Peyer's patch (tissue), 4 donors: ENCODE data around the gene VWA5B1. TPM values are rescaled to one million over a fixed set of nuclear protein-coding genes. Genes with fewer than 3 reads are reported as not detected.

Experiments used
- DNase-seq, 3 donors: peaks; one replicate each; pipeline ENCODE4 v3.0.0-alpha.2; 2017 to 2019
- H3K27ac ChIP-seq, 4 donors: fragments of 200-600 bp; sonication (generic); one replicate each; pipeline ENCODE4 v1.5.1; 2016 to 2019
- H3K27me3 ChIP-seq, 2 donors: fragments of 200-600 bp; sonication (generic); one replicate each; pipeline ENCODE4 v1.5.1; 2019
- H3K36me3 ChIP-seq, 3 donors: fragments of 200-600 bp; sonication (generic); one replicate each; pipeline ENCODE4 v1.5.1; 2016 to 2019
- H3K4me1 ChIP-seq, 4 donors: fragments of 200-600 bp; sonication (generic); one replicate each; pipeline ENCODE4 v1.5.1; 2016 to 2019
- H3K4me3 ChIP-seq, 4 donors: fragments of 200-600 bp; sonication (generic); 1 replicate in 3 of 4; 2 replicates in 1 of 4; pipeline ENCODE4 v1.5.1; 2016 to 2019; ENCODE audit warnings: mild to moderate bottlenecking in 1 of 4
- H3K9me3 ChIP-seq, 4 donors: fragments of 200-600 bp; sonication (generic); one replicate each; pipeline ENCODE4 v1.5.1; 2016 to 2019; ENCODE audit warnings: mild to moderate bottlenecking in 1 of 4
- CTCF ChIP-seq, 6 experiments: fragments of 450-650 bp in 4 of 6; fragments of 200-600 bp in 2 of 6; sonication (generic) in 1 of 6; IDR thresholded peaks; one replicate each; pipeline ENCODE4 v1.5.1; 2017 to 2019; ENCODE audit warnings: antibody characterized with exemption in 6 of 6, mild to moderate bottlenecking in 3 of 6, moderate library complexity in 1 of 6
- POLR2A ChIP-seq, 2 donors: fragments of 450-650 bp; IDR thresholded peaks; one replicate each; pipeline ENCODE4 v1.5.1; 2017; ENCODE audit warnings: antibody characterized with exemption in 2 of 2, mild to moderate bottlenecking in 2 of 2, moderate library complexity in 2 of 2
- total RNA-seq, 4 donors: library from RNA; depleted of rRNA; stranded (reverse); fragments of >200 nt; gene quantifications; one replicate each; pipeline ENCODE4 v1.1.0, GENCODE V29; 2016

Gene VWA5B1
- total RNA-seq, 4 donors from 2014 or later, result not detected

DNA sequence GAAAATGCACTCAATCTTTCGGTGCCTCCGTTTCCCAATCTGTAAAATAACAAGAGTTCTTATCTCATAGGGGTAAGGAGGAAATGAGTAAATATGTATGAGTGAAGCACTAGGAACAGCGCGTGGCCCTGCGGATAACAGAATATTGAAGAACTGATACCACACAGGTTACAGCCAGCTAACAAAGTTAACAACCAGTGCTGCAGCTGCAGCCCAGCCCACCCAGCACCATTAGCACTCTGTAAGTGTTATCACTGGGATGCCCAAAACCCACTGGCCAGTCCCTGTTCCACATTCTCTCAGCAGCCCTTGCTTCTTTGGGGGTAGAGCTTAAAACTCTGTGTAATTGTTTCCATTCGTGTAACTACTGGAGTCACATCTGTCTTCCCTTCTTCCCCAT, 89.5 kb downstream of the VWA5B1 start:
- no peak for TF ChIP-seq POLR2A (IDR thresholded peaks at IDR 0.05)
- no peak for TF ChIP-seq CTCF (IDR thresholded peaks at IDR 0.05)
- DNase-seq, result no peak
- Histone ChIP-seq H3K36me3 (no peaks in the 10 kb centered on the region), H3K4me3 (no peak overlapping the region), H3K27ac (no peak overlapping the region), H3K27me3 (peaks cover 0 to 3% of the 10 kb centered on the region in 2 donors), H3K9me3 (no peaks in the 10 kb centered on the region), H3K4me1 (no peaks in the 10 kb centered on the region)

GRCh38 chr1:20380616-20381035, 90.0 kb downstream of the VWA5B1 start:
- no peak overlapping the region for H3K27ac ChIP-seq
- peak in 1 of 3 donors; percentile 36 for DNase-seq
- no peak overlapping the region for H3K4me3 ChIP-seq
- H3K36me3 ChIP-seq, result no peaks in the 10 kb centered on the region
- H3K4me1 ChIP-seq, result no peaks in the 10 kb centered on the region
- H3K9me3 ChIP-seq, result no peaks in the 10 kb centered on the region
- H3K27me3 ChIP-seq, result peaks cover 0 to 3% of the 10 kb centered on the region in 2 donors
- TF ChIP-seq POLR2A (IDR thresholded peaks at IDR 0.05) (no peak), CTCF (IDR thresholded peaks at IDR 0.05) (no peak)

GRCh38 chr1:20381045-20381641, 90.5 kb downstream of the VWA5B1 start:
- H3K4me3 ChIP-seq, result no peak overlapping the region
- H3K36me3 ChIP-seq, result no peaks in the 10 kb centered on the region
- TF ChIP-seq CTCF (IDR thresholded peaks at IDR 0.05) (no peak), POLR2A (IDR thresholded peaks at IDR 0.05) (no peak)
- H3K27me3 ChIP-seq, result peaks cover 0 to 3% of the 10 kb centered on the region in 2 donors
- H3K9me3 ChIP-seq, result no peaks in the 10 kb centered on the region
- DNase-seq, result no peak
- H3K4me1 ChIP-seq, result no peaks in the 10 kb centered on the region
- H3K27ac ChIP-seq, result no peak overlapping the region

DNA sequence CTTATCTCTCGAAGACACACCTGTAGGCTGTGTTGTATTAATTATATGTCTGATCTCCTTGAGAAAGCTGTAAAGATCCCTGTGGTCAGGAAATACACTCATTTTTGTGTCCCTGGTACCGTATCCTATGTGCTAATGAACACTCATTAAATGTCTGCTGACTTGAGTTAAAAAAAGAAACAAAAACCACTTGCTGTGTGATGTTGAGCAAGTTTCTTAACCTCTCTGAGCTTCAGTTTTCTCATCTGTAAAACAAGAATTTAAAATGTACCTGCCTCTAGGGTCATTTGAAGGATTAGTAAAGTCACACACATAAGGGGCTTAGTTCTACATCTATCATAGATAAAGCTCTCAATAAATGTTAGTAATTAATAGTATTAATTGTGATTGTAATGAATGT, 91.3 kb downstream of the VWA5B1 start:
- TF ChIP-seq POLR2A (IDR thresholded peaks at IDR 0.05) (no peak), CTCF (IDR thresholded peaks at IDR 0.05) (no peak)
- Histone ChIP-seq H3K27me3 (peaks cover 0 to 3% of the 10 kb centered on the region in 2 donors), H3K4me1 (no peaks in the 10 kb centered on the region), H3K27ac (no peak overlapping the region), H3K36me3 (no peaks in the 10 kb centered on the region), H3K9me3 (no peaks in the 10 kb centered on the region), H3K4me3 (no peak overlapping the region)
- DNase-seq, result no peak

GRCh38 chr1:20382711-20383110, 92.0 kb downstream of the VWA5B1 start:
- Histone ChIP-seq H3K9me3 (no peaks in the 10 kb centered on the region), H3K27me3 (peaks cover 0 to 3% of the 10 kb centered on the region in 2 donors), H3K4me1 (no peaks in the 10 kb centered on the region), H3K27ac (no peak overlapping the region), H3K36me3 (no peaks in the 10 kb centered on the region), H3K4me3 (no peak overlapping the region)
- no peak for TF ChIP-seq POLR2A (IDR thresholded peaks at IDR 0.05)
- TF ChIP-seq CTCF (IDR thresholded peaks at IDR 0.05), result no peak
- no peak for DNase-seq

DNA sequence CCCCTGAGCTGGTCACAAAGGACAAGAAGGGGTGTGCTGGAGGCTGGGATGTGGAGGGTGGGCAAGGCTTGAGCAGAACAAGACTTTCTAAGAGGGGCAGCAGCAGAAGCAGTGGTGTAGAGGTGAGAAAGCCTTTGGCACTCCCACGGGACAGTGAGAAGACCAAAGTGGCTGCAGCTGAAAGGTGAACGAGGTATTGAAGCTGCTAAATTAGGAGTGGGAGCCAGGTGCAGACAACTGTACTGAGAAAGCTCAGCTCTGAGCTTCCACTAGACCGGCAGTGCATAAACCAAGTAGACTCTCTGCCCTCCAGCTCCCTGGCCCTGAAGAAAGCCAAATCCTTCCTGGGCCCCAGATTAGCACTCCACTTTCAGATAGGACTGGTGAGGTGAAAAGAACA, 93.0 kb downstream of the VWA5B1 start:
- no peak for DNase-seq
- Histone ChIP-seq H3K4me1 (no peaks in the 10 kb centered on the region), H3K27me3 (peaks cover 0 to 3% of the 10 kb centered on the region in 2 donors), H3K36me3 (no peaks in the 10 kb centered on the region), H3K4me3 (no peak overlapping the region), H3K27ac (no peak overlapping the region), H3K9me3 (no peaks in the 10 kb centered on the region)
- TF ChIP-seq POLR2A (IDR thresholded peaks at IDR 0.05), result no peak
